GM21367 (cell line): ENCODE data around the gene ZNF185.
A peak's percentile ranks its signal among the peaks of the same experiment; 100 is the strongest.

ENCODE experiments used
- ATAC-seq: cut with Tn5 transposase; IDR thresholded peaks from one replicate; pipeline ENCODE4 v1.9.1; 2021; ENCODE audit not compliant: unreplicated experiment

The ZNF185 gene

DNA sequence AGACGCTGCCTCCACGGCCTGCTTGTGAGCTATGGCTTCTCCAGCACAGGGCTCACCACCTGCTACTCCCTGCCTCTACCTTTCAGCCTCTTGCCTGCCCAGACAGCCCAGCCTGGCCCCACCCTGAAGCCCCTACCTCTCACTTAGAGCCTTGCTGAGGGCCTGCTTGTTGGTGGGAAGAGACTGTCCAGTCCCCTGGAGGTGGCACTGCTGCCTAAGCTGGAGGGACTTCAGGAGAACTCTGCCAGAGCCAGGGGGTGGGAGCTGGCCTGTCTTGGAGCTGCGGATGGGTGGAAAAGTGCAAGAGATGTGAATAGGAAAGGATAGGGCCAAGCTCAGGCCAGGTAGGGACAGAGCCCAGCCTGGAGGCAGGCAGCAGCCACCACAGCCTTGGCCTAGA, 2.7 kb upstream of the ZNF185 start:
- ATAC-seq, result no peak

DNA sequence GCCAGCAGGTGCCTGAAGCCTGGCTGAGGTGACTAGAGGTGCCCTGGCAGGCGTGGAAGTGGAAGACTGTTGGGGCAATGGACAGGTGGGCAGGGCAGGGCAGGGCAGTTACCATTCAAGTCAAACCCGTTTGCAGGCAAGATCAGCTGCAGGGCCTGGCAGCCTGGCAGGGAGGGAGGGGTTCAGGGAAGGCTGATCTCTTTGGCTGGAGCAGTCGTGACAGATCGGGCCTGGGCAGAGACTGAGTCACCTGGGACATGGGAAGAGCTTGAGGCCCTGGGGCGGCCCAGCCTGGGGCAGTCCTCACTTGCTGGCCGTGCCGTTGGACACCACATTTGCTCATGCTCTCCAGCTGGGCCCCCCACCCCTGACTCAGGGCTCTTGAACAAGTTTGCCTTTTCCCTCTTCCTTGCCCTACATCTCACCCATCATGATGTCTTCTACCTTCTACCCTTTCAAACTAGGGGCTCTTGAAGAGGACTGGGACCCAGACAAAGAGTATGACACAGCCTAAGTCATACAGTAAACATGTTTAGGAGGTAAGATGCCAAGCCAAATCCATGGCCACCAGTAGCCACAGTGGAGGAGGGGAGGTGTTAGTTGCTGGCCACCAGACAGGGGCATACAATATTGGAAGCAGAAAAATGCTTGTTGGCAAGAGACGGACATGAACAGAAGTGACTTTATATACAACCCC, 2.0 kb upstream of the ZNF185 start:
- ATAC-seq, result no peak

DNA sequence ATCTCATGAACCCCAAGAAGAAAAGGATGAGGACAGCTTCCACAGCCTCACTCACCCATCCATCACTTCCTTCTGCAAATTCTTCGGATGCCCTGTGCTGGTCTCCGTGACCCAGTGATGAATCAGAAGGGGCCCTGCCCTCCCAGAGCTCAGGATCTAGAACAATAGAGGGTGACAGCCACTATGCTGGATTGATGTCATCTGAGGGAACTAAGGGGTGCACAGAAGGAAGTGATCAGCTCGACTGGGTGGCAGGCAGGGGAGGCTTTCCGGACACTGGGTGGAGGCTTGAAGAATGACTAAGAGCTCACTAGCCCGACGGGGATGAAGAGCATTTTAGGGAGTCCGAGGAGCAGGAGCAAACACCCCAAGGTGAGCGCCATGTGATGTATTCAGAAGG, 1.4 kb upstream of the ZNF185 start:
- no peak for ATAC-seq

DNA sequence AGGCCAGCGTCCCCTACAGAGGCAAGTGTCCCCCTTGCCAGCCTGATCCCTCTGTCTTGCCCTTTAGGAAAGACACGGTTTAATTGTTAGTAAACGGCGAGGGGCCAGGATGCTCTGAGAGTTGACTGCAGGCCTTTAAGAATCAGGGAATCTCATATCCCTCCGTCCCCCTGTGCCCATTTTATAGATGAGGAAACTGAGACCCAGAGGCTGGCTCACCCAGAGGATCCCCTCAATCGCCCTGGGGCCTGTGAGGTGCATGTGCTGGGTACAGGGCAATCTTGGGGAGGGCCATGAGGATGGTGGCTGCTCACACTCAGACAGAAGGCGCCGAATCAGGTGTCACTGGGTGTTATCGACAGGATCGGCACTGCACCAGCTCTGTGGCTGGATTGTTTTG, 575 bp downstream of the ZNF185 start:
- ATAC-seq, result no peak

DNA sequence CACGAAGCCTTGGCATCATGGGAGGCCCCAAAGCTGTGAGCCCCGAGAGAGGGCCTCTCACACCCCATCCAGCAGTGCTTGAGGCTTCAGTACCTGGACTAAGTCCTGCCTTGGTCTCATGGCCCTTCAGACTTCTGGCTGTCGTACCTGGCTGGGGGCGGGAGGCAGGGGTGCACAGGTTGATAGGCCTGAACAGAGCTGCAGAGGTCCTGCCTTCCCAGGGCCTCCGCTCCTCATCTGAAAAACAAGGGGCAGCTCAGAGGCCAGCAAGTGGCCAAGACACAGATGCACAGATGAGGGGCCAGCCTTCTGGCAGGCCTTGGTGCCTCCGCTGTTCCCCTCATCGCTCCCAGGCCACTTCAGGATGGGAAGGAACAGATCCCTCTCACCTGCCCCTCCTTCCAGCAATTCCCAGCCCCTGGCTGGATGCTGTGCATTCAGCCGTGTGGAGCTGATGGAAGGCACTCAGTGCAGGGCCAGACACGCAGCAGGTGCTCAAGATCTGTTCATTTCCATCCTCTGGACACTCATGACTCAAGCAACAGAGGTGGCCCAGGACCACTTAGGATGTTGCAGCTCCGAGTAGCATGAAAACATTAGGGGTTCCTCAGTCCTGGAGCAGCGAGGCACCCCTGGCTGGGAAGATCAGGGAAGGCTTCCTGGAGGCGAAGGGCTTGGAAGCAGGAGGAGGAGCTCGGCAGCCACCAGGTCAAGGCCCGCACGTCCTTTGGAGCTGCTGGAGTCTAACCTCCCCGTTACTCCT, 1.4 kb downstream of the ZNF185 start:
- no peak for ATAC-seq

DNA sequence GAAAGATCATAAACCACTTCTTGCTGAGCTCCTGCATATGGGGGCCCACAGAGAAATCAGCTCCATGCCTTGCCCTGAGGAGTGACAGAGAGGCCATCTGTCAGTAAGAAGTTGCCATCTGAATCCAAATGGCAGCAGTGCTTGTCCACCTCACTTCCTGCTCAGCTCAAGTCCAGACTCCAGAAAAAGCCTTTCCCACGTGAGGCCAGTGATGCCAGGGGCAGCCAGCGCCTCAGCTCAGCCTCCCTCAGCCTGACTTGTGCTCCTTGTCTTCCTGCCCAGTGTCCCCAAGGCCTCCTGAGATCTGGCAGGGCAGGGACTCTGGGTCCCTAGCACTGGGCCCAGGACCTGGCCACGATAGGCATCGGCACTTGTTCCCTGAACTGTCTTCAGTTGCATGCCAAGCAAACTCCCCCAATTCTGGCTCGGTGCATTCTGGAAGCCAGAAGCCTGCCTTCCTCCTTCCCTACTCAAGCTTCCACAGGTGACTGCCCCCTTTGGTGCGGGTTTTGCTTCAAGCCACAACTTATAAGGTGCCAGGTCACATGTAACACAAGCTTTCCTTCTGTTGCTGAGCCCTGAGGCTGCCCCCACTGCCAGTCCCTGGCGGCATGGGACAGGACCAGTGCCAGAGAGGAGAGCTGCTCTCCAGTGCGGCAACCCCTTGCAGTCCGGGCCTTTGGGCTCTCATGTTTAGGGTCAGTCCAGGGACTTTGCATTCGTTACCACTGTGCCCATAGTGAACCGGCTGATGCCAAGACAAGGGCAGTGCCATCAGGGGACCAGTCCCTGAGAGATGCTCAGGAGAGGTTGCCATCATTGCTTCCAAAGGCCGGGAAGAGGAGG, 2.2 kb downstream of the ZNF185 start:
- no peak for ATAC-seq

DNA sequence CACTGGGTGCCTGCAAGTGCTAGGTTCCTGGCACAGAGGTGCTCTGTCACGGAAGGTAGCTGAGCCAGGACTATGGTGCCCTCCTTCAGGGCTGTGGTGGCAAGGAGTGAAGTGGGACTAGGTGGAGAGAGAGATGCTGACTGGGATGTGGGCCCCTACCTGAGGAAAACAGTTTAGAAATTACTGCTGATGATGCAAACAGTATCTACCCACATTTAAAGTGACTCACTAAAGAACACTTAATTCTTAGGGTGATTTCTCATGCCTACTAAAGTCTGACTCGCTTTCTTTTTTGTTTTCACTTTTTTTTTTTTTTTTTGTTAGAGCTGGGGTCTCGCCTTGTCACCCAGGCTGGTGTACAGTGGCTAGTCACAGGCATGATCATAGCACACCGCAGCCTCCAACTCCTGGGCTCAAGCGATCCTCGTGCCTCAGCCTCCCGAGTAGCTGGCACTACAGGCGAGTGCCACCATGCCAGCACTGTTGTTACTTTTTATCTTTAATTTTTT, 3.1 kb downstream of the ZNF185 start:
- no peak for ATAC-seq

DNA sequence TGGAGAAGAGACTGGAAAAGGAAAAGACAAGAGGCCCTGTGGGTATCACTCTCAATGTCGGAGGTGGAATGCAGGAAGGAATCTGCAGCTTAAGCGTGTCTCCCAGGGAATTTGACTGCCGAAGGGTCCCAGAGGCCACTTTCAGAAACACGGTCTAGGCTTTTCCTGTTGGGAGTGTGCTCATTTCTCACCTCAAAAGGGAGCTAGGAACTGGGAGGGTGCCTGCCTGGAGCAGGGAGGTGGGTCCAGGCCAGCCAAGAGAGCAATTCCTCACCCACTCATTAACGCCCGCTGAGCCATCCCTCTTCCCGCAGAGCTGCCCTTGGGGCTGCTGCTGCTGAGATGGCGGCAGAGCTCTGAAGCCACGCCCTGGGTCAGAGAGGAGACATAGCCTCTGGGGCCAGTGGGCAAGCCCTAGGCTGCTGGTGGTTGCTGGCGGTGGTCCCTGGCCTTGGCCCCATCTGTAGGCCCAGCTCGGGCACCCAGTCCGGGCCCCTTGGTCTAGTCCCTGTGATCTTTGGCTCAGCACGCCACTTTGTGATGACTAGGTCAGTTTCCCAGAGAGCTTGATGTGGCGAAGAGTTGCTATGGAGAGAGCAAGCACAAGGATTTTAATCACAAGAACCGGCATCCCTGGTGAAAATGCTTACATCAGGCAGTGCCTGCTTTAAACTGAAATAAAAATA, 4.1 kb downstream of the ZNF185 start:
- no peak for ATAC-seq

DNA sequence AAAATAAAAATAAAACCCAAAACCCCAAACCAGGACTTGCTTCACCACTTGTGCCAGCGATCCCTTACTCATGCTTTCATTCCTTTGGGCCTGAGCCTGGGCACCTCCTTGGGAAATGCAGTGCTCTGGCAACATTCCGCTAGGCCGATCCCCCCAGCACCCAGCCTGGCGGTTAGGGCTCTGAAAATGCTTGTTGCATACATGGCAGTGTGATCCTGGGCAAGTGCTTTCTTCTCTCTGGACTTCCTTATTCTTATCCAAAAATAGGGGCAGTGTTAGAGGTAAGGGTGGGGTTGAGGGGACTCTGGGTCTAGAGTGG, 4.6 kb downstream of the ZNF185 start:
- ATAC-seq, result no peak

DNA sequence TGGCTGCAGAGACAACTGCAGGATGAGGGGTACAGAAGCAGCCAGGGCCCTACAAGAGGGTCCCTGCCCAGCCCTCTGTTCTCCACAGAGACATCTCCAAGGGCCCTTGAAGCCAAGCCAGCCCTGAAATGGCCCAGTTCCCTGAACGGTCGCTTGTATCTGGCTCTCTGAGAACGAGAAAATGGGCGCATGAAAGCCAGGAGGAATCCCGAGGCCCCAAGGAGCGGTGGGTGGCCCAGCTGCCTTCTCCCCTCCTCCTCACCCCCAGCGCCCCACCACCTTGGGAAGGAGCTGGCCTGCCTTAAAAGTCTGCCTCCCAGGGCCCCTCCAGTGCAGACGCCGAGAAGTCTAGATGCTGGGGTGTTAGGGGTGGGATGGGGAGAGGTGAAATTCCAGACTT, 5.7 kb downstream of the ZNF185 start:
- no peak for ATAC-seq

DNA sequence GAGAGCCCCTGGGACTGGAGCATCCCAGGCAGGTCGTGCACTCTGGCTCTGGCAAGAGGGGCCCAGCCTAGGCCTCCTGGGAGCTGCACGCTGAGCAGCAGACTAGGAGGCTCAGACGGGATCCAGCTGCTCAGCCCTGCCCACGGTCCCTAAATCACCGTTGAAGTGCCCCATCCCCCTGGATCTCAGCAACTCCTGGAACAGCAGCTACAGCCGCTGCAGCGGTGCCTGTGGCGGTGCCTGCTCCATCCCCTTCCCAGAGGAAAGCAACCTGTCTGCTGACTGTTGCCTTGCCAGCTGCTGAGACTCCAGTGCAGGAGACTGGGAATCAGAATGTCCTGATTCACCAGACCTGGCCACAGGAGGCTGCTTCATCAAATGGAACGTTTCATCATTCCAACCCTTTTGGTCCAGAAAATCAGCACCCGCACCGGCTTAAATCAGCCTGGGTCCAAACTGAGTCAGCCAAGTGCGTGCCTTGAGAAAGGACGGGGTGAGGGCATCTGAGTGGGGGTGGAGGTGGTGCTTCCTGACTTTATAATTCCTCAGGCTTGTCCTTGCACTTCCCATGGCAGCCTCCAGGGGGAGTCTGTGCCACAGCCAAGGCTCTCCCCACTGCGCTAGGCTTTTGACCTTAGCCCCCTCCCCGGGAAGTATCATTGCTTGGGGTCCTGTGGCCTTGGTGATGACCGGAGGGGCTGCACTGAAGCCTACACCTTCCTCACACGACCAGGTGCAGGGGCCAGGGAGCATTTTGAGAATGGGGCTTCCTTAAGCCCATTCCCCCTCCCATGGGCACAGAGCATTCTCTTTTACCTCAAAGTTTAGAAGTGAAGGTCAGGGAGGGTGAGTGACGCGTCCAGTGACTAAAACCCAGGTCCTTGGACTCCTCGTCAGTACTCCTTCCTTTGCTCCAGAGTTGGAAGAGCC, 6.5 kb downstream of the ZNF185 start:
- no peak for ATAC-seq

DNA sequence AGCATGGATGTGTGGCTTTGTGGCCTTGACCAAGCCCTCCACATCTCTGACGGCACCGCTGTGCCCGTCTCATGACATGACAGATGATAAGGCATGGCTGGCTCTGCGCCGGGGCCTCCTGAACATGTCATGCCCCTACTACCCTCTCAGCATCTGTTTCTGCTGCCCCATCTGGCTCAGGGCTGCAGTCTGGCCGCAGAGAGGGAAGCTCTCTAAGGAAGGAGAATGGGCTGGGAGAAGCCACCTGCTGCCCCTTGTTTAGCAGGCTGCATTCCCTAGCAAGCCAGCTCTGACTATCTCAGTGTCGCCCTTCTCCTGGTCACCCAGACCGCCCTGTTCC, 7.2 kb downstream of the ZNF185 start:
- no peak for ATAC-seq

DNA sequence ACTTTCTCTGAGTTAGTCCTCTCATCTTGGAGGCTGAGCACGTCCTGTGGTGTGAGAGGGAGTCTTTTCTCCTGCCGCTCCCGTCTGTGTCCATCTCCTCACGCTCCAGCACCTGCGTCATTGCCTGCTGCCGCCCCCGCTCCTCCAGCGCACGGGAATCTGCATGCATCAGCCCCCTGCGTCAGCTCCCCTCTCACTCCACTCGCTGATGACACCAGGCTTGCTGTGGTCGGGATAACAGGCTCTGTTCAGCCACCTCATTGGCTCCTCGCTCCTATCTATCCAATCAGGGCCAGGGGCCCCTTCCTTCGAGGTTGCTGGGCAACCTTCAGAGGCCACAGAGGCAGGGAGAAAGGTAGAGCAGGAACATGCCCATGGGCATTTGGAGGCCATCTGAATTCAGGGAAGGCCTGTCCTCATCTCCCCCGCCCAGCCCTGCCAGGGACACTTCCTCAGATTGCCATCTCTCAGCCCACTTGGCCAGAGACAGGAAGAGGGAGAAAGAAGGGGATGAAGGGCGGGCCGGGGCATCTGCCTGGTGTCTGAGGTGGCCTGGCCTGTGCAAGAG, 9.3 kb downstream of the ZNF185 start:
- ATAC-seq, result no peak

DNA sequence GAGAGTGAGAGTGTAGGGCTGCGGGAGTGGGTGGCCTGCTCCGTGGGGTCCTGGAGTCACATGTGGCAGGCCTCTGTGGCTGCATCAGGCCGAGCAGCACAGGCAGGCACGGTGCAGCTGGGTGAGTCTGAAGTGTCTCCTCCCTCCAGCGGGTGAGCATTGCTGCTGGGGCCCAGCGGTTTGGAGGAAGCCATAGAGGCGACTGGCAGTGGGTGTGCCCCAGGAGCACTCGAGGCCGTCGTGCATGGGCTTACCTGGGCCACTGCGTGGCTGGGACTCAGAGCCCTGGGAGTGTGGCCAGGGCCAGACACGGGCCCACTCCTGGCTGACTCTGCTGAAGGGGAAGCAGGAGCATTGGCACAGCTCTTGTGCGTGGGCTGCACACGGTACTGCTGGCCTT, 10.6 kb downstream of the ZNF185 start:
- no peak for ATAC-seq

DNA sequence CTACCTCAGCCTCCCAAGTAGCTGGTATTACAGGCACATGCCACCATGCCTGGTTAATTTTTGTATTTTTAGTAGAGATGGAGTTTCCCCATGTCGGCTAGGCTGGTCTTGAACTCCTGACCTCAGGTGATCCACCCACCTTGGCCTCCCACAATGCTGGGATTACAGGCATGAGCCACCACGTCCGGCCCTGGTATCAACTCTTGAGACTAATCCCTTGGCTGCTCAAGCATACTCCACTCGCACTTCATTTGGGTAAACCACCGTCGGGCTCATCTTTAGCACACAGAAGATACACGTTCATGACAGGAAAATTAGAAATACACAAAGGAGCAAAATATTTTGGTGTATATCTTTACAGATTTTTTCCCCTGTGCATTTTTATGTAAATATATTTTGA, 12.2 kb downstream of the ZNF185 start:
- ATAC-seq, result peak; percentile 68

DNA sequence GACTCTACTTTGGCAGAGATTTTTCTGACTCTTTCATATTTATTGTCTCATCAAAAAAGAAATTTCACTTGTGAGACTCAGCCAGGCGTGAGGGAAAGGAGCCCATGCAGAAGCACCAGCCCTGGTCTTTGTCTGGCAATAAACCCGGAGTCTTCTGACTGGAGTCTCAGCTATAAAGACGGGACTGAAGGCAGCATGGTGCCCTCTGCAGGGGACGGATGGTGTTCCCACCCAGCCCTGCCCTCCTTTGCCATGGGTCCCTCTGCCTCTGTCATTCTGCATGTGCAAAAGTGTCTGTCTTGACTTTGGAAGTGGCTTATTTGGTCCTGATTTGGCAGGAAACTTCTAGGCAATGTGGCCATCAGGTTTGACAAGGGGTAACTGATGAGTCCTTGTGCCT, 14.2 kb downstream of the ZNF185 start:
- ATAC-seq, result no peak

DNA sequence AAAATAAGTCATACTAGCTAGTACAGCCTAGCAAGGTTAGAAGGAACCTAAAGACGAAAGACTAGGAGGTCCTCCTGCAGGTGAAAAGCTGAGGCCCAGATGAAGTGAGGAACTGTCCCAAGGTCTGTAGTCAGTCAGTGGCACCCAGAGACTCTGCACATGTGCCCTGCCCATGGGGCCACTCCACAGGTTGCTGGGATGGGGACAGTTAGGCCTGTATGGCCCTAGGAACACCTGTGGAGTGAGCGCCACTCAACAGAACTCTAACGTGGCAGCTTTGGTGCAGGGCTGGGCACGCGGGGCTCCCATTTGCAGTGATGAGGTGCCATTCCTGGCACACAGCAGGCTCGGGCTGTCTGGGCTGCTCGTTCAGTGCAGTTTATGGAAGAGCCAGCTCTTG, 14.8 kb downstream of the ZNF185 start:
- no peak for ATAC-seq

DNA sequence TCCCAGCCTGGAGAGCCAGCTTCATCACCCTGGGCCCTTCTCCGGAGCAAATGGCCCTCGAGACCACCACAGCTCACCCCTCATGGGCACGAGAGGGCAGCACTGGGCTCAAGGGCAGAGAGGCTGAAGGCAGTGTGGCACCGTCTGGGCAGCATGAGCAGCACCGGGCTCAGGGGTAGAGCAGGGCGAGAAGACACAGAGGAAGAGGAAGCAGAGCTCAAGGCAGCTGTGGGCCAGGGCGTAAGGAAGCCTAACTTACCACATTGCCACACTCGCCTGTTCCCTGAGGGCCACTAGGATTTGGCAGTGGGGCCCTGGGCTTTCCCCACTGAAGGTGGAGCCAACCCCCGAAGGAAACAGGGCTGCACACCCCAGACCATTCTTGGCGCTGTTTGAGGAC, 15.5 kb downstream of the ZNF185 start:
- no peak for ATAC-seq

DNA sequence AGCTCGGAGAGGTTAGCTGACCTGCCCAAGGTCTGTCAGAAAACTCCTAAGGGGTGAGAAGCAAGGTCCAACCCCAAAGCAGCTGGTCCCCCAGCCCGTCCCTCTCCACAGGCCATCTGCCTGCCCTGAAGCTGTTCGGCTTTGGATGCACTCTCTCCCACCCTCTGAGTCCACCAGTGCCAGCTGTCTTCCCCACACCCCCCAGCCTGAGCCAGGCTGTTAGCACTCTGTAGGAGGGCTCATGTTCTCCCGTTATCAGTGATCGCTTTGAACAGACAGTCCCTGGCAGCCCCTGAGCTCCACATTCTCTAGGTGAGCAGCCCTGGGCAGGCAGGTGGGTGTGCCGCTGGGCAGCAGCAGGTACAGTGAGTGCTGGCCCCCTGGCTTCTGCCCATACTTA, 16.0 kb downstream of the ZNF185 start:
- no peak for ATAC-seq
